CD4-positive, alpha-beta T cell treated with Interleukin-10 for 1 hour (primary cell): ENCODE data around the gene WNT6.
A peak's percentile ranks its signal among the peaks of the same experiment; 100 is the strongest.

Source experiments
- DNase-seq: peaks from one replicate; pipeline ENCODE4 v3.0.0-alpha.2; 2020

WNT6 gene

GRCh38 chr2:218879776-218880101 is 20.1 kb downstream of the WNT6 start:
- no peak for DNase-seq

GRCh38 chr2:218880102-218880858 is 20.7 kb downstream of the WNT6 start, which contains the start of gene WNT10A:
Gene WNT10A (plus strand): TSS chr2:218880852. CDS start chr2:218880996, 144 bp downstream.
- DNase-seq, result peak; percentile 89

GRCh38 chr2:218880859-218881594 is 21.4 kb downstream of the WNT6 start:
- DNase-seq, result no peak

- DNase-seq, result no peak
Observed at GRCh38 chr2:218881744-218882460, 22.3 kb downstream of the WNT6 start.

GRCh38 chr2:218882461-218882816 is 22.8 kb downstream of the WNT6 start:
- DNase-seq, result no peak

- DNase-seq, result no peak
Observed at GRCh38 chr2:218882866-218883366, 23.3 kb downstream of the WNT6 start.

- DNase-seq, result peak; percentile 55
Observed at GRCh38 chr2:218883491-218884490, 24.2 kb downstream of the WNT6 start.

GRCh38 chr2:218884519-218884918 is 24.9 kb downstream of the WNT6 start:
- DNase-seq, result no peak

- DNase-seq, result no peak
Observed at GRCh38 chr2:218885981-218886947, 26.7 kb downstream of the WNT6 start.

GRCh38 chr2:218887079-218887478 is 27.5 kb downstream of the WNT6 start:
- DNase-seq, result no peak

GRCh38 chr2:218888341-218888740 is 28.7 kb downstream of the WNT6 start:
- DNase-seq, result no peak

GRCh38 chr2:218889937-218890336 is 30.3 kb downstream of the WNT6 start:
- DNase-seq, result no peak

- DNase-seq, result no peak
Observed at GRCh38 chr2:218890369-218890768, 30.8 kb downstream of the WNT6 start.

- no peak for DNase-seq
Observed at GRCh38 chr2:218891275-218892135, 31.9 kb downstream of the WNT6 start.

- DNase-seq, result peak; percentile 88
Observed at GRCh38 chr2:218892693-218893348, 33.2 kb downstream of the WNT6 start.

- DNase-seq, result no peak
Observed at GRCh38 chr2:218893349-218894150, 33.9 kb downstream of the WNT6 start.

GRCh38 chr2:218894151-218894879 is 34.7 kb downstream of the WNT6 start:
- no peak for DNase-seq

- DNase-seq, result no peak
Observed at GRCh38 chr2:218894880-218895157, 35.2 kb downstream of the WNT6 start.
